Keratinocyte (primary cell): ENCODE measurements around the gene HORMAD2.
"Not testable (repeated sequence)": the region's sequence is repeated elsewhere in the genome, so short reads cannot be mapped to it uniquely, and the experiment has no call there.

Experiments
- EZH2 ChIP-seq: IDR thresholded peaks from one replicate; pipeline ENCODE4 v1.6.1; 2012; ENCODE audit warnings: inconsistent platforms, mild to moderate bottlenecking, low read length, moderate library complexity
- TF ChIP-seq, protein P1 (sequence below), 3 experiments: IDR thresholded peaks in 1 of 3; conservative IDR thresholded peaks in 1 of 3; optimal IDR thresholded peaks in 1 of 3; 2 replicates in 2 of 3; 3 replicates in 1 of 3; pipeline versions ENCODE3 to v1.5.1; 2011; ENCODE audit warnings: low read length in 3 of 3, mild to moderate bottlenecking in 3 of 3, moderate library complexity in 2 of 3, control low read depth in 1 of 3, inconsistent platforms in 1 of 3; ENCODE audit not compliant: insufficient read depth in 2 of 3; ENCODE audit errors: extremely low read depth in 1 of 3

DNA sequence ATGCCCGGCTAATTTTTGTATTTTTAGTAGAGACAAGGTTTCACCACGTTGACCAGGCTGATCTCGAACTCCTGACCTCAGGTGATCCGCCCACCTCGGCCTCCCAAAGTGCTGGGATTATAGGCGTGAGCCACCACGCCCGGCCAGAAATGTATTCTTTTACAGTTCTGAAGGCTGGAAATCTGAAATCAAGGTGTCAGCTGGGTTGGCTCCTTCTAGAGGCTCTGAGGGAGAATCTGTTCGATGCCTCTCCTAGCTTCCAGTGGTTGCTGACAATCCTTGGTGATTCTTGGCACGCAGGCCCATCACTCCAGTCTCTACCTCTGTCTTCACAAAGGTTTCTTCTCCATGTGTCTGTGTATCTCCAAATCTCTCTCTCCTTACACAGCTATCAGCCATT lies 120.6 kb downstream of the HORMAD2 start:
- TF ChIP-seq, protein P1, sequence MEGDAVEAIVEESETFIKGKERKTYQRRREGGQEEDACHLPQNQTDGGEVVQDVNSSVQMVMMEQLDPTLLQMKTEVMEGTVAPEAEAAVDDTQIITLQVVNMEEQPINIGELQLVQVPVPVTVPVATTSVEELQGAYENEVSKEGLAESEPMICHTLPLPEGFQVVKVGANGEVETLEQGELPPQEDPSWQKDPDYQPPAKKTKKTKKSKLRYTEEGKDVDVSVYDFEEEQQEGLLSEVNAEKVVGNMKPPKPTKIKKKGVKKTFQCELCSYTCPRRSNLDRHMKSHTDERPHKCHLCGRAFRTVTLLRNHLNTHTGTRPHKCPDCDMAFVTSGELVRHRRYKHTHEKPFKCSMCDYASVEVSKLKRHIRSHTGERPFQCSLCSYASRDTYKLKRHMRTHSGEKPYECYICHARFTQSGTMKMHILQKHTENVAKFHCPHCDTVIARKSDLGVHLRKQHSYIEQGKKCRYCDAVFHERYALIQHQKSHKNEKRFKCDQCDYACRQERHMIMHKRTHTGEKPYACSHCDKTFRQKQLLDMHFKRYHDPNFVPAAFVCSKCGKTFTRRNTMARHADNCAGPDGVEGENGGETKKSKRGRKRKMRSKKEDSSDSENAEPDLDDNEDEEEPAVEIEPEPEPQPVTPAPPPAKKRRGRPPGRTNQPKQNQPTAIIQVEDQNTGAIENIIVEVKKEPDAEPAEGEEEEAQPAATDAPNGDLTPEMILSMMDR (optimal IDR thresholded peaks at IDR 0.05 in 1 of 3, IDR thresholded peaks at IDR 0.05 in 1 of 3, conservative IDR thresholded peaks at IDR 0.05 in 1 of 3; ENCODE audit: extremely low read depth in 1 of 3, insufficient read depth in 2 of 3, low read length in 3 of 3), result not testable (repeated sequence)
- not testable (repeated sequence) for TF ChIP-seq EZH2
